Spinal cord (tissue), 10 donors: ENCODE results near the gene USP2. TPM values are rescaled to one million over a fixed set of nuclear protein-coding genes. Genes with fewer than 3 reads are reported as not detected.

ENCODE experiments used
- DNase-seq, 6 donors: peaks; one replicate each; pipeline versions ENCODE4 v3.0.0 to v3.0.0-alpha.2; 2013 to 2015; ENCODE audit warnings: low spot score in 6 of 6, low read depth in 4 of 6
- H3K27ac ChIP-seq: one replicate; pipeline ENCODE4 v1.5.1; 2013; ENCODE audit warnings: low read depth, low read length, control low read depth
- H3K27me3 ChIP-seq: one replicate; pipeline ENCODE4 v1.6.1; 2013; ENCODE audit warnings: low read length; ENCODE audit not compliant: control insufficient read depth, insufficient read depth
- H3K36me3 ChIP-seq: one replicate; pipeline ENCODE4 v1.6.1; 2013; ENCODE audit warnings: low read length; ENCODE audit not compliant: control insufficient read depth, insufficient read depth
- H3K4me1 ChIP-seq: one replicate; pipeline ENCODE4 v1.6.1; 2013; ENCODE audit warnings: low read length; ENCODE audit not compliant: control insufficient read depth, insufficient read depth
- H3K4me3 ChIP-seq: one replicate; pipeline ENCODE4 v1.5.1; 2013; ENCODE audit warnings: low read depth, low read length, control low read depth
- H3K9me3 ChIP-seq: one replicate; pipeline ENCODE4 v1.6.1; 2013; ENCODE audit warnings: low read length; ENCODE audit not compliant: control insufficient read depth, insufficient read depth
- WGBS: methylation state at CpG from one replicate; pipeline ENCODE4 v1.1.5; 2013; ENCODE audit warnings: missing lambda C conversion rate; ENCODE audit not compliant: insufficient coverage; 5-methylcytosine and 5-hydroxymethylcytosine counted together
- polyA plus RNA-seq, 2 donors: library from polyadenylated mRNA; unstranded; fragments of 120-200 nt; gene quantifications; one replicate each; pipeline ENCODE4 v1.2.1, GENCODE V29; 2013; ENCODE audit not compliant: insufficient read length in 2 of 2
- total RNA-seq, 2 donors: library from RNA; depleted of rRNA in 1 of 2; stranded (reverse); fragments of 120-200 nt in 1 of 2; fragments of >200 nt in 1 of 2; gene quantifications; one replicate each; pipeline versions ENCODE4 v1.2.3 to v1.2.4, GENCODE V29; 2013 to 2014
- donor health status: healthy.

The USP2 gene
- total and polyA plus RNA-seq, 4 donors: 3.0 to 13.8 (median 8.2) TPM

DNA sequence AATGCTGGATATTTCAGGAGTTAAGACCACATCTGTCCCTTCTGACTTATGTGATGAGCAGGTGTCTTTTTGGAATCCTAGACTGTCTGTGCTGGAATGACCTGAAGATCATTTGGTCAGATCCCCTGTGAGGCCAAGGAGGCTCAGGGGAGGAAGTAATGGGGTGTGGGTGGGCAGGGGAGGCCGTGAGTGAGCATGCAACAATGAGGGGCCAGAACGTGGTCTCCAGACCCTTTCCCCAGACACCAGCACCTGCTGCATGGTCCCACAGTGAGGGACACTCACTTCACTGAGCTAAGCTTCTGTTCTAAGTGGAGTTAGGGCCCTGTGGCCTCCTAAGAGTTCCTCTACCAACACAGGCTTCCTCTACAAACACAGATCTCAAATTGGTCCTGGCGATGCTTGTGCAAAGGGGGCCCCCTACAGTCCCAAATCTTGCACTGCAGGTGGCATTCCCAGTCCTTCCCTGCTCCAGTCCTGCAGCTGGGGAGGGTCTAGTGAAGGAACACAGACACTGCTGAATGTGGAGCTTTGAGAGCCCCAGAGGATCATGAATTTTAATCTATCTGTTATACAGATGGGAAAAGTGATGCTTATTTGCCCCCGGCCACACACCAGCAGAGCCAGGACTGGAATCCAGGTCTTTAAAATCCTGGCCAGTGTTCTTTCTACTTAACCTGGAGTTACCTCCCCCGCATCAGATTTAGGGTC is 7.4 kb downstream of the USP2 start:
- peak in 4 of 6 donors; percentile 65 to 92 (median 84) for DNase-seq
- no peak overlapping the region for H3K4me3 ChIP-seq
- no peaks in the 10 kb centered on the region for H3K9me3 ChIP-seq
- H3K4me1 ChIP-seq: peaks cover 100% of the 10 kb centered on the region
- 38% methylated on average over 4 of the region's 5 CpGs for WGBS
- peak overlapping the region; percentile 99 for H3K27ac ChIP-seq
- peaks cover 2% of the 10 kb centered on the region for H3K27me3 ChIP-seq
- H3K36me3 ChIP-seq: peaks cover 16% of the 10 kb centered on the region

DNA sequence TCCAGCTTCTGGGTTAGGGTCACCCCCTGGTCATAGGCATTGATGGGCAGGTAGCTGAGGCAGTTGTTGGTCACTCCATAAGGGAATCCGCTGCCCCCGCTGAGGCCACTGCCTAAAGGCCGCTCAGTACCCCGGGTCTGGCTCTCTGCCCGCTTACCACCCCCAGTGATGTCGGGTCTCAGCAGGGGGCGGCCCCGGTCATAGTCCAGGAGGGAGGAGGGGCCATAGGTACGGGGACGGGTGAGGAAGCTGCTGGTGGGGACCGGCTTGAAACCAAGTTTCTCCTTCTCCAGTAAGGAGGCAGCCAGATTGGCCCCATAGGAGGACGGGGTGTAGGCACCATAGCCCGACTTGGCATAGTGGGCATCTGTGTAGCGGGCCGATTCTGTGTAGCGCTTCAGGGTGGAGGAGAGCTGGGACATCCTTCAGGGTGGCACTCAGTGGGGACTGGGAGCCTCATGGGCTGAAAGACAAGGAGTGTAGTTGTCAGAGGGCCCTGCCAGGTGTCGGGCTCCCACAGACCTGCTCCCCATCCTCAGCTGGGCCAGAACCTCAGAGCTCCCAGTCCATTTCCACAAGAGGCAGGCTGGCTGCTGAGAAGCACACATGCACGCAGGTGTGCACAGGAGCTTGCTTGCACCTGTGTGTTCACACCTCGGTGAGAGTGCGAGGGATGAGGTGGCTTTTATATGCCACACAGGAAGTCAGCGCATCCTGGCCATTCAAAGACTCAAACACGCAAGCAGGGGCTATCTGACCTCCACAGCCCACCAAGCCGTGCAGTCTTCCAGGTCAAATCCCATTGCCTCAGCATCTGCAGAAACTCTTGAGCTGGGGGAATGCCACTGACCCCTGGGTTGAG is 8.2 kb downstream of the USP2 start:
- H3K27ac ChIP-seq: peak overlapping the region; percentile 99
- DNase-seq: no peak
- peaks cover 100% of the 10 kb centered on the region for H3K4me1 ChIP-seq
- no peaks in the 10 kb centered on the region for H3K9me3 ChIP-seq
- WGBS: 80% methylated on average over 23 of the region's 23 CpGs
- H3K4me3 ChIP-seq: no peak overlapping the region
- peaks cover 2% of the 10 kb centered on the region for H3K27me3 ChIP-seq
- H3K36me3 ChIP-seq: peaks cover 16% of the 10 kb centered on the region

DNA sequence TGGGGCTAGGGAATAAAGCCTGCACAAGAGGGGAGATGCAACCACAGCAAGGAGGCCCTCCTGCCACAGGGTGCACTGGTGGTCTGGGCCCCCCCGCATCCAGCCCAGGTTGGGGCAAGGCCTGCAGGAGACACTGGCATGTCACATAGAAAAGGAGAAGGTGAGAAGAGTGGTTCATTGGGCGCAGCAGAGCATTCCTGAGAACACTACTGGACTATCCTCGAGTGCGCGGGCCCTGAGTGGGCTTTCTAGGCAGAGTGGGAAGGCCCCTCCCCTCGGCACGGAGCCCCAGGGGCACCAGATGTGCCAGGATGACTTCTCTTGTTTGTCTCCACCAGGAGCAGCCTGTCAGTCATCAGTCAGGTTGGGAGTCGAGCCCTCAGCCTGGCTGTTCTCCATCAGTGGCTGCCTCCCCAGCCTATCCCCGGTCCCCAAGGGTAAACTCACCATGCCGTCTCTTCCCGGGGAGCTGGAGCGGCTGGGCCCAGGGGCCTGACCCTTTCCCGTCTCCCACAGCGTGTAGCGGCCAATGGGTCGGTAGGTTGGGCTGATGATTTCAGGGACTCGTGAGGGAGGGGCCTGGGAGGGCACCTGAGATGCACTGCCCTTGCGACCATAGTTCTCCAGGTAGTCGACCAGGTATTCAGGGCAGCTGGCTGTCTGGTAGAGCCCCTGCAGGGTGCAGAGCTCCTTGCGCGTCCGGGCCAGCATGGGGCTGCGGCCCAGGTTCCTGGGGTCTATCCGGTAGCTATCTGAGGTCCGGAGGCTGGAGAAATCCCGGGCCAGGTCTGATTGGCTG is 9.0 kb downstream of the USP2 start:
- H3K4me1 ChIP-seq: peaks cover 100% of the 10 kb centered on the region

DNA sequence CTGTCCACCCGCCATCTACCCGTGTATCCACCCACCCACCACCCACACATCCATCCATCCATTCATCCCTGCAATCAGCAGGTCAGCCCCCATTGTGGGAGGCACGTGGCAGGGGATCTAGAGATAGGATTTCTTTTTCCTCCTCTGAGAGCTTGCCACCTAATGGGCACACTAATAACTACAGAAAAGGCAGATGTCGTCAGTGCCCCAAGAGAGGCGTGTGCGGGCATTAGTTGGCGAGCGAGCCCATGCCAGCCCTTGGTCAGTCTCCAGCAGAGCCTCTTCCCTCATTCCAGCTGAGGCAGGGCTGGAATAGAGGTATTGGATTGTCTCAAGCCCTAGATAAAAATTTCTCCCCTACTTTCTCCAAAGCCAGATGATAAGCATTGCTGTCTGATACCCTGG is 9.7 kb downstream of the USP2 start:
- H3K36me3 ChIP-seq: peaks cover 16% of the 10 kb centered on the region
- DNase-seq: peak in 2 of 6 donors; percentile 64 to 78
- H3K9me3 ChIP-seq: no peaks in the 10 kb centered on the region
- 0% methylated on average over 1 of the region's 8 CpGs for WGBS
- peaks cover 2% of the 10 kb centered on the region for H3K27me3 ChIP-seq
- H3K4me3 ChIP-seq: no peak overlapping the region
- no peak overlapping the region for H3K27ac ChIP-seq
- H3K4me1 ChIP-seq: peaks cover 100% of the 10 kb centered on the region

More for the DNA sequence above, 9.0 kb downstream of the USP2 start:
- WGBS: 84% methylated on average over 24 of the region's 26 CpGs
- H3K27me3 ChIP-seq: peaks cover 2% of the 10 kb centered on the region
- peaks cover 16% of the 10 kb centered on the region for H3K36me3 ChIP-seq
- H3K27ac ChIP-seq: no peak overlapping the region
- no peak overlapping the region for H3K4me3 ChIP-seq
- no peaks in the 10 kb centered on the region for H3K9me3 ChIP-seq
- no peak for DNase-seq

DNA sequence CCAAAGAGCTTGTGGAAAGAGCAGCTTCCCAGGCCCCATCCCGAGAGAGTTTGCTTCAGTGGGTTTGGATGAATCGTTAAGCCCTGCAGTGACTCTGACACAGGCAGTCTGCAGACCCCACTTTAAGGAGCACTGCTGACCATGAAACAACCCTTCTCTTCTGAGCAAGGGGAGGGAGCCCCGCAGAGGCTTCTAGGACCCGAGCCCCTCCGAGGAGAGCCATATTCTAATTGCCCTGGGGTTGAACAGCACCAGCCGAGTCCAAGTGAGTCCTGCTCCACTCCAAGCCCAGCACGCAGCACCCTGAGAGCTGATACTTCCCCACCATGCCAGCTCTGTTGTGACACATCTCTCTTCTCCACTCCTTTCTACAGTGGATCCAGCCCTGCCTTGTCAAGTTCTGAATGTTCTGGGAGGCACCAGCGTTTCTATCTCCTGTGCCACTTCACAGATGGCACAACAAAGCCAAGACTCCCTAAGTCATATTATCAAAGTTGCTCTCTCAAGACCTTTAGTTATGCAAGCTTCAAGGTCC is 10.4 kb downstream of the USP2 start:
- no peaks in the 10 kb centered on the region for H3K9me3 ChIP-seq
- H3K36me3 ChIP-seq: peaks cover 16% of the 10 kb centered on the region
- 52% methylated on average over 7 of the region's 8 CpGs for WGBS
- H3K27me3 ChIP-seq: peaks cover 2% of the 10 kb centered on the region
- H3K4me1 ChIP-seq: peaks cover 99% of the 10 kb centered on the region
- no peak for DNase-seq
- no peak overlapping the region for H3K27ac ChIP-seq
- no peak overlapping the region for H3K4me3 ChIP-seq

DNA sequence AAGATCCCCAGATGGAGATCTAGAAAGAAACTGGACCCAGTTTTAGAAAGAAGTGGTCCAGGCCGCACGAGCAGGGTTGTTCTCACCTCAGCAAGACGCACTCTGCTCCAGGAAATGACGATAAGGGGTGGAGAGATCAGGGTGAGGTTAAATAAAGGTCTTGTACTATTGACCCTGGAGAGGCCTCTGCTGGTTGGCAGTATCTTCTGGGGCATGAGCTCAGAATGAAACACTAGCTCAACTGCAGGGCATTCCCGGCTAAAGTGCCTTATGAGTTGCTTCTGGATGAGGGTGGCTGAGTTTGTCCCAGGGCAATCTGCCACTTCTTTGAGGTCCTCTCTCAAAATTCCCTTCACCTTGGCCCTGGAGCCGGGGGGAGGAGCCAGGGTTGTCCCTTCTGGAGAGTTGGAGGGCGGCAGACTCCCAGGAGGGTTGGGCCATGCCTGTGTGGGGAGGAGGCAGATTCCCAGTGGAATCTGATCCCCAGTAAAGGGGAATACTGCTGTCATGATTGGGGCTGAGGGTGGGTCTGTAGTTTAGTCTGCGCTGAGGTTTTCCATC is 10.9 kb downstream of the USP2 start:
- Histone ChIP-seq H3K27ac (peak overlapping the region; percentile 6), H3K27me3 (no peaks in the 10 kb centered on the region), H3K9me3 (no peaks in the 10 kb centered on the region), H3K4me3 (no peak overlapping the region), H3K4me1 (peaks cover 99% of the 10 kb centered on the region), H3K36me3 (peaks cover 16% of the 10 kb centered on the region)
- no peak for DNase-seq
- 81% methylated on average over 7 of the region's 8 CpGs for WGBS

DNA sequence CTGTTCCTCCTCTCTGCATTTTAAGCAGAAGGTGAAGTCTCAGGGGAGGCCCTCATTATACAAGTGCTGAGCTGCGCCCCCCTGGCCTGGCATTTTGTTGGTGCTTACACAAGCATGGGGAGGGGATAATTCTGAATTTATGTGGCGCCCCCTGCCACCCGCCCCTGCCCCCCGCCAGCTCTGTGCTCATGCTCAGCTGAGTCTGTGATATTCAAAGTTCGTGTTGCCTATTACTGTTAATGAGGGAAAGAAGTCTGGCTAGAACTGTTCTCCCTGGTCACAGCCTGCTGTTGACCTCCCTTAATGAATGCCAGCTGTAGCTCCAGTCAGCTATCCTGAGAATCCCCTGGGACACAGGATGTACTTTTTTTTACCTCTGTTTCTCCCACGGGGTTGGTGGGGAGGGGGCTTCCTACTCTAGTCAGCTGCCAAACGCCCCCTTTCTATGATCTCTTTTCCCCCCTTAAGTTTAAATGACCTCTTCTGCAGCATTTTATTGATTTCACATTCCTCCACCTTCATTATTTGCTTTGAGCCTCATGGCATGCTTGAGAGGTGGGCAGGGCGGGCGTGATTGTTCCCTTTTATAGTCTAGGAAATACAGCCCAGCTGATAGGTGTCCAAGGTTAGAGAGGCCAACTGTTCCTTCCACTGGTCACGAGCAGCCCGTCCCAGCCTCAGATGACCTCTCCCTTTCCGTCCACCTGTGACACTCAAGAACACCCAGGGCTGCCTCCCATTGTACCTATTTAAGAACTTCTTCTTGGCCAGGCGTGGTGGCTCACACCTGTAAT is 12.2 kb downstream of the USP2 start:
- Histone ChIP-seq H3K4me1 (peaks cover 99% of the 10 kb centered on the region), H3K4me3 (no peak overlapping the region), H3K27ac (peak overlapping the region; percentile 70), H3K36me3 (peaks cover 16% of the 10 kb centered on the region), H3K9me3 (no peaks in the 10 kb centered on the region), H3K27me3 (no peaks in the 10 kb centered on the region)
- 68% methylated on average over 7 of the region's 13 CpGs for WGBS
- DNase-seq: no peak

DNA sequence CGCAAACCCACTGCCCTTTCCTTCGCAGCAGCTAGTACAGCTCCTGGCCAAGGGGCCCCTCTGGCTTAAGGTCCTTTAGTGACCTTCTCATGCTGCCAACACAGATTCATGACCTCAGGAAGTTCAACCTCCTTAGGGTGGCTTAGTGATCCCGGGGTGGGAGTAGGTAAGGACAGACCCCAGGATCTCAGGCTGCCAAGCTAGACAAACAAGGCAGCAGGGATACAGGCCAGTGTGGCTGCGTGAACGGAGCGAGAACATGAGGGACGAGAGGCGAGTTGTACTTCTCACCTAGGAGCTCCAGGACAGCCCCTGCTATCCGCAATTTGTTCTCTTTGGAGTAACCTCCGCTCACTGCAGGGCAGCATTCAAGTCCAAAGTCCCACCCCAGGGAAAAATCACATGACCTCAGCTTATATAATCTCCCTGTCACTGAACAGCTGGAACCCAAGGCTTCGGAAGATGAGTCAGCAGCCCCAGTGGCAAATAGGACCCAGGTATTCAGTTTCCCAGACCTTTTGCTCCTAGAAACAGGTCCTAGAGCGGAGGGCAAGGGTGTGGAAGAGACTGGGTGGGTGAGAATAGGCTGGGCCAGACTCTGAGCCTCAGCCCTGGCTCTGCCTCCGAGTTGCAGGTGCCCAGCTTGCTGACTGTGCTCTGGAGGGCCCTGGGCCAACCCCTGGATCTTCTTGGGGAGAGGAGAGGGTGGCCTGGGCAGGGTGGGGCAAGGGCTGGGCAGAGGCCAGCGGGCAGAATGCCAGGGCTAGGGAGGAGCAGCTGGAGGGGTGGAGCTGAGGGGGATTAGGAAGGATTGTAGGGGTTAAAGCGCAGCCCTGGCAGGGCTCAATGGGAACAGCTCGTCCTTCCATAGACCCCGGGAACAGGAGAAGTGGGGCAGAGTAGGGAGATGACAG is 13.1 kb downstream of the USP2 start:
- peak in 1 of 6 donors; percentile 72 for DNase-seq
- no peaks in the 10 kb centered on the region for H3K9me3 ChIP-seq
- H3K4me3 ChIP-seq: no peak overlapping the region
- no peaks in the 10 kb centered on the region for H3K27me3 ChIP-seq
- WGBS: 50% methylated on average over 17 of the region's 17 CpGs
- peaks cover 95% of the 10 kb centered on the region for H3K4me1 ChIP-seq
- H3K27ac ChIP-seq: peak overlapping the region; percentile 70
- H3K36me3 ChIP-seq: peaks cover 15% of the 10 kb centered on the region
